Raji (cell line): ENCODE results near the gene PRSS12.

ENCODE experiments used
- POLR2A ChIP-seq: IDR thresholded peaks from 2 replicates; pipeline ENCODE4 v1.6.1; 2011; ENCODE audit warnings: low read depth, low read length, control low read depth; ENCODE audit not compliant: insufficient read depth

The PRSS12 gene

DNA sequence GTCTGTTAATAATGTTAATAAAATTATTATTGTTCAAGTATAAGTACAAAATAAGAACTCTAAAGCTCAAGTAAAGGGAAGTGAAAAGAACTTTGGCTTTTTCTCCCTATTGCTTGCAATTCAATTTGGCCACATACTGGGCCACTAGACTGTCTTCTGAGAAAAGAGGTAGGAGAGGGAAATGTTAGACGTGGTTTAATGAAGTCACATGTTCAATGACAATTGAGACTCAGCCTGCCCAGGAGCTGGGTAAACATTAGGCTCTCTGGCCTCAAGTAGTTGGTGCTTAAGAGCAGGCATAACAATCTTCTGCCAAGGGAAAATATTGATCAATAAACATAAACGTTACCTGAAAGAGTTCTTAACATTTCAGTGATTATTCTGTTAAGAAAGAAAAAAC, 15.1 kb upstream of the PRSS12 start:
- TF ChIP-seq POLR2A, result no peak

DNA sequence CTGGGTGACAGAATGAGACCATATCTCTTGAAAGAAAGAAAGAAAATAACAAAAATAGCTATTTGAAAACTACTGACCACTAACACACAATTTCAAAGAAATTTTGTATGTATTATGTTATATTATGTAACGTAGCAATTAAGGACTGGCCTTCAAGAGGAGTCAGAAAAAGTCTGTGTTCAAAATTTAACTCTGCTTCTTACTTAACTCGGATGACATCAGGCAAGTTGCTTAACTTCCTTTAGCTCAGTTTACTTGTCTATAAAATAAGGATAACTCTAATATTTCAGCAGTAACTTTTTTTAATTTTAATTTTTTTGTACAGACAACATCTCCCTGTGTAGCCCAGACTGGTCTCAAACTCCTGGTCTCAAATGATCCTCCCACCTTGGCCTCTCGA, 14.6 kb upstream of the PRSS12 start:
- TF ChIP-seq POLR2A, result no peak

DNA sequence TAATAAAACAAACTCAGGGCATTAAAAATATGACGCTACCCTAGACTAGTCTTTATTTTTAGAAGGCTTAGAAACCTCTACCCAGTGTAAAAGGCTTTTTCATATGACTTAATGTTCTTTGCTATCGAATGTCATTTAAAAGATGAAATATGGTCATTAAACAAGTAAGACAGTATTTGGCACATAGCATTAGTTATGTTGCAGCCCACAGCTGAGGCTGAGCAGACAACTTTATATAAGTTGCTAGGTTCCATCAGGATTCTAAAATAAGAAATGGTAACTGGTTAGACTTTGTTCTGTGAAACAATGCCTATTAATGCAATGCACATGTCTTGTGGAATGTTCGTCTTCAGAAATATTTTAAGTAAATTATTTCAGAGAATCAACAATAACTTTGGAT, 10.4 kb upstream of the PRSS12 start:
- TF ChIP-seq POLR2A, result no peak

DNA sequence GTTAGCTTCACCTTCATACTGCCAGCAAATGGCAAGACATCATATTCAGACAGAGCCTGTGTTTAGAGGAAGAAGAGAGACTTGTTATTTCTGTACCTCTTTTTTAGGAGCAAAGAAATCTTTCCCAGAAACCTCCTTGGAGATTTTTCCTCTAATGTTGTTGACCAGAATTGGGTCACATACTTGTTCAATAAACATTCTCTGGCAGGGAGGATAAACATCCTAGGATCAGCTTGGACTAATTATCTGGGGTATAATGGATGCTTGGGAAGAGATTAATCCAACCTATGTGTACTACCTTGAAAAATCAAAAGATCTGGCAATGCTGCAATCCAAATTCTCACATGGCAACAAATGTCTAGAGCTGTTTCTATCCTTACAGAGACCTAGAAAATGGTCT, 8.4 kb upstream of the PRSS12 start:
- no peak for TF ChIP-seq POLR2A

DNA sequence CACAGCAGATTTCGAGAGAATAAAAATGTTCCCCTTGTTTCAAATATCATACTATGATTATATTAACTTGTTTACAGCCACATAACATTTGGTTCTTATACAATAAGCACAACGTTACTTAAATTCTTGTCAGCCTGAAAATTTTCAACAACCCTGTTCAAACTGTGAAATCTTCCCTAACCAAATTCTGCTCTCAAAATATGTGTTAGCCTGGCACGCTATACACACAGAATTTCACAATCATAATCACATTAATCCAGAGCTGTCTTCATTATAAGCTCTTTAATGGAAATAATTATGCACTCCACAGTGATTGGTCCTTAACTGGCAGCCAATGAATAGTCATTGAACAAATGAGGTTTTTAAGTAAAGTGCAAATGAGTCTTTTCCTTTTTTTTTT, 7.3 kb upstream of the PRSS12 start:
- TF ChIP-seq POLR2A, result no peak

DNA sequence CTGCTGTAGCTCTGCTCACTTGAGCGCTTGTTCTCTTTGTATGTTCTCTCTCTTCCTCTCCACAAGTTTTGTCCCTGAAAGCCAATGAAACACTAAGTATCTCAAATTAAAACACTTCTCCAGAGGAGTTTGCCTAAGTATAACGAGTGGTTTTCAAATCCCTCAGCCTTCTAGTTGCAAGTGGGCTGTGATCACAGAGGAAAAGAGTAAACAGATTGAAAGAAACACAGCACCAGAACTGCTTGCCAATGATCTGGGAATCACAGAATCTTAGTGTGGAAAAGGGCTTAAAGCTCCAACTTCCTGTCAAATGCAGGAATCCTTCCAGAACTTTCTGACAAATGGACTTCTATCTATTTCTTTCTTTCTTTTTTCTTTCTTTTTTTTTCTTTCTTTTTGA, 4.8 kb upstream of the PRSS12 start:
- TF ChIP-seq POLR2A, result no peak

DNA sequence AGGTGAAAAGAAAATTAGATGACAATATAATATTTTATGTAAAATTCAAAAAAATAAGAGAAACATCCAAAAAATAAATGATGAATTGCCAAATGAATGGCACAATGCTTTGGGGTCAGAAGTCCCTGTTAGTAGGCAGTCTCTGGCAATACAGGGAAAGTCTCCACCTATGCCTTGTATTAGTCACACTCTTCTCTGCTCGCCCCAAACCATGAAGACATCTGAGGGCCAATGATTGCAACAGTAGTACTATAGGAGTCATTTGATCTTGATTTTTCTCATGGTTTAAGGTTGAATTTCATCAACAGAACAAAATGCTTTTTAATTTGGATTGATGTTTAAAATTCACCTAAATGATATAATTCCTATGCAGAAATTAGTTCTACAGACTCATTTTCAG, 3.9 kb upstream of the PRSS12 start:
- no peak for TF ChIP-seq POLR2A

DNA sequence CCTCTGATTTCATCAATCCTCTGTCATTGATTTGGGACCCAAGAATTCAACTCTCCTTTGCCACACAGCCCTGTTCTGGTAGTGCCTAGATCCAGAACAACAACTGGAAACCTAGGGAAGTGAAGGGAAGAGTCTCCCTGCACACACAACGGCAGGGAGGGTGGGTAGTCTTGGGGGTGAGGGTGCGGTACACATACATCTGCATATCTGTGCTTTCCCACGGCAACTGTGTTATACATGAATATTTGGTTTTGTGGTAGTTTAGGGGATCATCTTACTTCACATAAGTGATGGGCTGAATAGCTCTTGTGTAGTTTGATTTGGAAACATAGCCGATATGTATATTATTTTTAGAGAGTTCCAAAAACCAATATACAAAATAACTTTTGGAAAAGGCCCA, 3.3 kb upstream of the PRSS12 start:
- no peak for TF ChIP-seq POLR2A

DNA sequence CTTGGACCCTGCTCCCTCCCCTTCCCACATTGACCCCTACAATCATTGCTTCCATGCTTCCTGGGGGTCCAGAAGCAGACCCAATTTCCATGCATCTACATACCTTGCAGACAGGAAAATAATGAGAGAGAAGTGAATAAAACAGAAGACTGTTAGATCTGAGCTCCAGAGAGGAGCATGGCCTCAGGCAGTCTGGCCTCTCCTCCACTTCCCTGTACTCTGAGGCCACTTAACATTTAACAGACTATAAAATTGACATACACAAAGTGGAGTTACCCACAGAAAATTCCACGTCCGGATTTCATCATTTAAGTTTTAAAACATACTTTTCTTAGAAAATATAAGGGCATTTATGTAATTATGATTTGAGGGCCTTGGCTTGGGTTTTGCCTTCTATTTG, 2.1 kb upstream of the PRSS12 start:
- no peak for TF ChIP-seq POLR2A

DNA sequence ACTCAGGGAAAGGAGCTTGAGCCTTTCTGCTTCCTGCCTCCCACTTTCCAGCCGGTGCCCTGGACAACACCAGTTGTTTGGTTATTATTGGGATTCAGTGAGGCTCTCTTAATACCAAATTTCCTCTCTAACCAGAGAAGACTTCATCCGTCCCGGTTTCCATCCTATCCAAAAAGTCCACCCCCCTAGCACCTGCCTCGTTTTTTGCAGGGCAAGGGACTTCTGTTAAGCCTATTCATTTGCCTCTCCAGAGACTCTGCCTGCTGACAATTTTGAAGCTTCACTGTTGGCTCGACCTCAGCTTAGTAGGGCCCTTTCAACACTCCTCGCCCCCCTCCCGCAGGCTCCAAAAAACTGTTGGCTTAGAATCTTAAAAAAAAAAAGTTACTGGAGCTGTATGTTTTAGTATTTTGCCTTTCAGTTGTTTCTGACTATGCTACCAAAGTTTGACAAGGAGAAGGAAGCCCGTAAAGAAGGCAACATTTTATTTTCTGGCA, 779 bp upstream of the PRSS12 start:
- no peak for TF ChIP-seq POLR2A

DNA sequence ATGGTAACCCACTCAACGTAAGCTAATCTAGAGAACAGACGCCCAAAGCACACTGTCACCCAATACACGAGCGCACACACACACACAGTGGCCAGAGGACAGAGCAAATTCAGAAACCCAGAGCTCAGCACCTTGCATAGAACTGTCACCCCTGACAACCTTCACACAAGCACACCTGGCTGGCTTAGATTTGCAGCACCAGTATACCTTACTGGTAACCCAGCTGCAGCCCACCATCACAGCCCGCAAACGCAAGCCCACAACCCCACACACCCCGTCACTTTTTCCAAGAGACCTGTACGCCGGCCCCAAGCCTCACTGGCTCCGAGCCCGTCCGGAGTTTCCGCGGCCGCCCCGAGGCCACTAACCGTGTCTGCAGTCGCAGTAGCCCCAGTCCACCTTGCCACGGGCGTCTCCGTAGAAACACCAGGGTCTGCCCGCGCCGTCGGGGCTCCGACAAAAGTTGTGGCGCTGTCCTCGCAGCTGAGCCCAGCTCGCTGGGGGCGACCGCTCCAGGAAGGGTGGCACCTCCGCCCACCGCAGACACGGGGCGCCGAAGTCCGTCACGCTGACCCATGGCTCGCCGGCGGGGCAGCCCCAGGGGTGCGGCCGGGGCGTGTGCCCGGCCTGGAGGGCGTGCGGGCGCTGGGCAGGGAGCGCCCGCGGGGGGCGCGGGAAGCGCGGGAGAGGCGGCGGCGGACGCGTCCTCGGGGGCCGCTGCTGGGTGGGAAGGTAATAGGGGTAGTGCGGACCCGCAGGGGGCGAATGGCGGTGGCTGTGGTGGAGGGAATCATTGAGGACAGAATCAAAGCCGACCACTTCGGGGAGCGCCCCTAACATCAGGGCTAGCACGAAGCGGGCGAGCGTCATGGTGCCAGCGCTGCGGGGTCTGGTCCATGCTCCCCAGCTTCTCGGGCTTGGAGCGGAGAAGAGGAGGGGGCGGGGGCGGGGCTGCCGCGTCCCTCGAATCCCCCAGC, 664 bp downstream of the PRSS12 start:
- TF ChIP-seq POLR2A, result no peak

DNA sequence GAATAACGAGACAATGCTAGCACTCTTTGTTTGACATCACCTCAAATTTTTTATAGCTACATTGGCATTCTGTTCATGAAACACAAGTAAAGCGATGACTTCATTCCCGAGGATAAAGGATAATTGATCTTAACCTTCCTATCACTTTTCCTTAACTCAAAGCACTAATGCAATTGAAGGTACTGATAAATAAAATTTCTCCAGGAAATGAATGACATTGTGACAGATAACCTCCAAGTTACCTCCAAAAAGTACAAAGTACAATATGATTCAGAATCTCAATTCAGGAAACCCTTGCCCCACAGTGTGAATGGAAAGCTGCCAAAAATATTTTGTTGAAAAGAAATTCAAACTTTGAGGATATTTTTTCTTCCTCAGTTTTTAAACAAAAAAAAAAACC, 1.8 kb downstream of the PRSS12 start:
- no peak for TF ChIP-seq POLR2A

DNA sequence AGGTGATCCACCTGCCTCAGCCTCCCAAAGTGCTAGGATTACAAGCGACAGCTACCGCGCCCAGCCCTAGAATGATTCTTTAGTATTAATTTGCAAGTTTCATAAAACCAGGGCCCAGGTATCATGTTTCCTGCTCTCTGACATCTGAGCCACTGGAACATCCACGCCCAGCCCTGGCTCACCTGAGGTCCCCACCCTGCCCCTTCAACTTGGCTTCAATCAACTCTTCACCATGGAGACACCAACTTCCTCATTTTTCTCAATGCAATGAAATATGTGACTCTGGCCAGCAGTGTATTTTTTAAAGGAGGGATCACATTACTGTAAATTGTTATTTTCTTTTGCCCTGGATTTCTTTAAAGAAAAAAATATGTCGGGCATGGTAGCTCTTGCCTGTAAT, 3.9 kb downstream of the PRSS12 start:
- no peak for TF ChIP-seq POLR2A

DNA sequence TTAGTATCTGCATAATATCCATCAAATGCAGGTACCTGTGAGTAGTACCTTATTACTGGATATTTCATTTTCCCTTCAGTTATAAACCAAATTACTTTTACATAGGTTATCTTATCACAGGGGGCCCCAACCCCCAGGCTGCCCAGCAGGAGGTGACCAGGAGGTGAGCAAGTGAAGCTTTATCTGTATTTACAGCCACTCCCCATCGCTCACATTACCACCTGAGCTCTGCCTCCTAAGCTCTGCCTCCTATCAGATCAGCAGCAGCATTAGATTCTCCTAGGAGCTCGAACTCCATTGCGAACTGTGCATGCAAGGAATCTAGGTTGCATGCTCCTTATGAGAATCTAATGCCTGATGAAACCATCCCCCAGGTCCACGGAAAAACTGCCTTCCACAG, 6.3 kb downstream of the PRSS12 start:
- no peak for TF ChIP-seq POLR2A

DNA sequence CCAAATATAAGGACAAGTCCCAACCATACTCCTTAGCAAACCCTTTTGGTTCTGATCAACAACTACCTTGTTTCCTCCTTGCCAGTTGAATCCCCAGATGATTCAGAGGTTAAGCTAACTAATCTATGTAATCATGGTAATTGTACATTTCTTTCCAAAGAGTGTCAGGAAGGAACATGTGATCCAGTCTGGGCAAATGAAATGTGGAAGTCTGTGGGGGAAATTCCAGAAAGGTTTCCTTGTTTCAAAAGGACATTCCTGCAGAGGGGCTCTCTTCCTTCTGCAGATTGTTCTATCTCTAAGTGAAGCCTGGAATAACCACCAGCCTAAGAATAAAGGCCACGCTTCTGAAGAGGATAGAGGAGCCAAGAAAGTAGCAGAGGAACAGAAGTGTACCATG, 7.0 kb downstream of the PRSS12 start:
- no peak for TF ChIP-seq POLR2A

DNA sequence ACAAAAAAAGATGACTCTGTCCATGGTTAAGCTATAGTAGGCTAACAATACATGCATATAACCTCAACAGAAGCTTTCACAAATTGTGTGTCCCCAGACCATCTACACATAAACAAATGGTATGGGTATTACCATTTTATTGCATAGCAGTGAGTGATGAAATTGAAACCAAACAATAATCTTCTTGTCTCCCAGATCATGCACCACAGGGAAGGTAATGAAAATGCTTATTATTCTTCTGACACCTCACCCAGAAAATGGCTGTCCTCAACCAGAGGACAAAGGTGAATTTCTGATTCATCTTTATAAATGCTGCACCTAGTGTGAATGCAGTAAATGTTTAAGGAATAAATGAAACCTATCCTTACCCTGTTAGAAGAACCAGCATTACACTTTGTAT, 8.0 kb downstream of the PRSS12 start:
- TF ChIP-seq POLR2A, result no peak

DNA sequence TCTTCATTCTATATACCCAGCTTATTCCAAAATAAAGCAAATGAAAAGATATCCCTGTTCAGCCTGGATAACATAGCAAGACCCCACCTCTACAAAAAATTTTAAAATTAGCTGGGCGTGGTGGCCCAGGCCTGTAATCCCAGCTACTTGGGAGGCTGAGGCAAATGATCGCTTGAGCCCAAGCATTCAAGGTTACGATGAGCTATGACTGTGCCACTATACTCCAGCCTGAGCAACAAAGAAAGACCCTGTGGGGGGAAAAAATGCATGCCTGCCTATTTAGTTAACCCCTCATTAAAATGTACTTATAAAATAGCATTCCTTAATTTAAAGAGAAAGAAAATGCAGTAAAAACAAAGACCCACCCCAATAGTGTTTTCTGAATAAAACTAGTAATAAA, 9.3 kb downstream of the PRSS12 start:
- TF ChIP-seq POLR2A, result no peak
